ACC112 (cell line): Measurements from ENCODE around the gene TNS1.
A peak's percentile ranks its signal among the peaks of the same experiment; 100 is the strongest.
"Not testable (repeated sequence)": the region's sequence is repeated elsewhere in the genome, so short reads cannot be mapped to it uniquely, and the experiment has no call there.

ENCODE experiments used
- H2AFZ ChIP-seq: fragments of 200-600 bp; sonication (generic); one replicate; pipeline ENCODE4 v1.6.0; 2017; ENCODE audit warnings: antibody characterized with exemption, low read length; ENCODE audit not compliant: unreplicated experiment
- H3K27ac ChIP-seq: fragments of 200-600 bp; sonication (generic); 2 replicates; pipeline ENCODE4 v1.5.1; 2014; ENCODE audit warnings: low read depth, mild to moderate bottlenecking, antibody characterized with exemption, low read length, moderate library complexity
- H3K27me3 ChIP-seq: fragments of 200-600 bp; sonication (generic); 2 replicates; pipeline ENCODE4 v1.6.1; 2014; ENCODE audit warnings: mild to moderate bottlenecking, antibody characterized with exemption, low read length, moderate library complexity, mixed read lengths; ENCODE audit not compliant: insufficient read depth
- H3K36me3 ChIP-seq: fragments of 200-600 bp; sonication (generic); 2 replicates; pipeline ENCODE4 v1.6.1; 2016; ENCODE audit warnings: mild to moderate bottlenecking, antibody characterized with exemption, low read length, moderate library complexity, mixed read lengths; ENCODE audit not compliant: insufficient read depth
- H3K4me1 ChIP-seq: fragments of 200-600 bp; sonication (generic); one replicate; pipeline ENCODE4 v1.6.1; 2016; ENCODE audit warnings: low read length, mixed read lengths; ENCODE audit not compliant: insufficient read depth, unreplicated experiment, control insufficient read depth
- H3K4me3 ChIP-seq: fragments of 200-600 bp; sonication (generic); 2 replicates; pipeline ENCODE4 v1.5.1; 2014; ENCODE audit warnings: mild to moderate bottlenecking, low read depth, low read length
- H3K79me2 ChIP-seq: fragments of 200-600 bp; sonication (generic); one replicate; pipeline ENCODE4 v1.6.0; 2016; ENCODE audit warnings: low read length; ENCODE audit not compliant: control insufficient read depth, unreplicated experiment, insufficient read depth

TNS1 gene

GRCh38 chr2:217792626-217793527 is 209.9 kb downstream of the TNS1 start:
- Histone ChIP-seq H3K27me3 (no peaks in the 10 kb centered on the region), H3K4me3 (no peak overlapping the region), H3K36me3 (no peaks in the 10 kb centered on the region), H2AFZ (no peak overlapping the region), H3K27ac (peak overlapping the region; percentile 19; the same call in 1 of the 2 replicates), H3K4me1 (peaks cover 45% of the 10 kb centered on the region), H3K79me2 (no peaks in the 10 kb centered on the region)

- H3K4me3 ChIP-seq = no peak overlapping the region
- H3K27ac ChIP-seq = no peak overlapping the region
- peaks cover 45% of the 10 kb centered on the region for H3K4me1 ChIP-seq
- H2AFZ ChIP-seq = no peak overlapping the region
- no peaks in the 10 kb centered on the region for H3K79me2 ChIP-seq
- H3K36me3 ChIP-seq = no peaks in the 10 kb centered on the region
- no peaks in the 10 kb centered on the region for H3K27me3 ChIP-seq
These were observed 211.2 kb downstream of the TNS1 start for GRCh38 chr2:217791551-217791950.

- no peak overlapping the region for H2AFZ ChIP-seq
- peaks cover 45% of the 10 kb centered on the region for H3K4me1 ChIP-seq
- no peaks in the 10 kb centered on the region for H3K79me2 ChIP-seq
- no peak overlapping the region for H3K4me3 ChIP-seq
- no peaks in the 10 kb centered on the region for H3K27me3 ChIP-seq
- H3K36me3 ChIP-seq = no peaks in the 10 kb centered on the region
- peak overlapping the region; percentile 70 for H3K27ac ChIP-seq
These were observed 212.0 kb downstream of the TNS1 start for GRCh38 chr2:217790681-217791392.

- Histone ChIP-seq H3K4me3 (no peak overlapping the region), H3K27ac (peak overlapping the region; percentile 70), H3K79me2 (no peaks in the 10 kb centered on the region), H3K36me3 (no peaks in the 10 kb centered on the region), H3K27me3 (no peaks in the 10 kb centered on the region), H3K4me1 (peaks cover 43% of the 10 kb centered on the region), H2AFZ (no peak overlapping the region)
These were observed 212.6 kb downstream of the TNS1 start for GRCh38 chr2:217790195-217790594.

GRCh38 chr2:217789736-217790181 is 213.0 kb downstream of the TNS1 start:
- Histone ChIP-seq H2AFZ (no peak overlapping the region), H3K27ac (peak overlapping the region; percentile 70), H3K4me3 (no peak overlapping the region), H3K4me1 (peaks cover 39% of the 10 kb centered on the region), H3K27me3 (no peaks in the 10 kb centered on the region), H3K36me3 (no peaks in the 10 kb centered on the region), H3K79me2 (no peaks in the 10 kb centered on the region)

- no peak overlapping the region for H3K4me3 ChIP-seq
- no peaks in the 10 kb centered on the region for H3K79me2 ChIP-seq
- H3K27ac ChIP-seq = no peak overlapping the region
These were observed 213.6 kb downstream of the TNS1 start for GRCh38 chr2:217789003-217789735.

GRCh38 chr2:217788669-217789002 is 214.2 kb downstream of the TNS1 start:
- H2AFZ ChIP-seq = no peak overlapping the region
- no peaks in the 10 kb centered on the region for H3K27me3 ChIP-seq
- no peaks in the 10 kb centered on the region for H3K79me2 ChIP-seq
- no peaks in the 10 kb centered on the region for H3K36me3 ChIP-seq
- H3K4me3 ChIP-seq = no peak overlapping the region
- no peak overlapping the region for H3K27ac ChIP-seq
- peaks cover 28% of the 10 kb centered on the region for H3K4me1 ChIP-seq

More at GRCh38 chr2:217789003-217789735, 213.6 kb downstream of the TNS1 start:
- no peaks in the 10 kb centered on the region for H3K36me3 ChIP-seq
- H3K4me1 ChIP-seq = peaks cover 33% of the 10 kb centered on the region
- no peaks in the 10 kb centered on the region for H3K27me3 ChIP-seq
- no peak overlapping the region for H2AFZ ChIP-seq

GRCh38 chr2:217787160-217787877 is 215.5 kb downstream of the TNS1 start:
- Histone ChIP-seq H3K4me3 (no peak overlapping the region), H3K4me1 (peaks cover 17% of the 10 kb centered on the region), H3K27me3 (no peaks in the 10 kb centered on the region), H3K79me2 (no peaks in the 10 kb centered on the region), H3K27ac (no peak overlapping the region), H3K36me3 (0 out of 2 replicates have a peak, but pooled peaks cover 7% of the 10 kb centered on the region), H2AFZ (no peak overlapping the region)

GRCh38 chr2:217786560-217786959 is 216.2 kb downstream of the TNS1 start:
- H3K4me3 ChIP-seq, H3K79me2 ChIP-seq, H3K27me3 ChIP-seq, H3K27ac ChIP-seq, H3K36me3 ChIP-seq, H2AFZ ChIP-seq: not testable (repeated sequence)
- peaks cover 15% of the 10 kb centered on the region for H3K4me1 ChIP-seq

GRCh38 chr2:217785544-217786045 is 217.2 kb downstream of the TNS1 start:
- Histone ChIP-seq H3K79me2 (no peaks in the 10 kb centered on the region), H3K27ac (no peak overlapping the region), H3K4me3 (no peak overlapping the region), H3K4me1 (peaks cover 6% of the 10 kb centered on the region), H3K36me3 (0 out of 2 replicates have a peak, but pooled peaks cover 7% of the 10 kb centered on the region), H3K27me3 (no peaks in the 10 kb centered on the region), H2AFZ (no peak overlapping the region)
